GM18951 (cell line): ENCODE measurements around the gene MYO19.

ENCODE experiments used
- POLR2A ChIP-seq: IDR thresholded peaks from 4 replicates; pipeline ENCODE4 v1.6.1; 2011; ENCODE audit warnings: mild to moderate bottlenecking; ENCODE audit not compliant: insufficient read length, insufficient read depth; ENCODE audit errors: extremely low read depth
- in situ Hi-C: fragments of 300-500 bp; cut with MboI; formaldehyde crosslinking; loops from one replicate; pipeline ENCODE4 v1.12.0; 2022; ENCODE audit warnings: low sequenced_read_pairs, mixed read lengths, inconsistent platforms; ENCODE audit not compliant: unreplicated experiment

The MYO19 gene, protein sequence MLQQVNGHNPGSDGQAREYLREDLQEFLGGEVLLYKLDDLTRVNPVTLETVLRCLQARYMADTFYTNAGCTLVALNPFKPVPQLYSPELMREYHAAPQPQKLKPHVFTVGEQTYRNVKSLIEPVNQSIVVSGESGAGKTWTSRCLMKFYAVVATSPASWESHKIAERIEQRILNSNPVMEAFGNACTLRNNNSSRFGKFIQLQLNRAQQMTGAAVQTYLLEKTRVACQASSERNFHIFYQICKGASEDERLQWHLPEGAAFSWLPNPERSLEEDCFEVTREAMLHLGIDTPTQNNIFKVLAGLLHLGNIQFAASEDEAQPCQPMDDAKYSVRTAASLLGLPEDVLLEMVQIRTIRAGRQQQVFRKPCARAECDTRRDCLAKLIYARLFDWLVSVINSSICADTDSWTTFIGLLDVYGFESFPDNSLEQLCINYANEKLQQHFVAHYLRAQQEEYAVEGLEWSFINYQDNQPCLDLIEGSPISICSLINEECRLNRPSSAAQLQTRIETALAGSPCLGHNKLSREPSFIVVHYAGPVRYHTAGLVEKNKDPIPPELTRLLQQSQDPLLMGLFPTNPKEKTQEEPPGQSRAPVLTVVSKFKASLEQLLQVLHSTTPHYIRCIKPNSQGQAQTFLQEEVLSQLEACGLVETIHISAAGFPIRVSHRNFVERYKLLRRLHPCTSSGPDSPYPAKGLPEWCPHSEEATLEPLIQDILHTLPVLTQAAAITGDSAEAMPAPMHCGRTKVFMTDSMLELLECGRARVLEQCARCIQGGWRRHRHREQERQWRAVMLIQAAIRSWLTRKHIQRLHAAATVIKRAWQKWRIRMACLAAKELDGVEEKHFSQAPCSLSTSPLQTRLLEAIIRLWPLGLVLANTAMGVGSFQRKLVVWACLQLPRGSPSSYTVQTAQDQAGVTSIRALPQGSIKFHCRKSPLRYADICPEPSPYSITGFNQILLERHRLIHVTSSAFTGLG

GRCh38 chr17:36534840-36535668 lies at the start of gene MYO19, which contains the start of gene PIGW:
MYO19 (minus strand) TSS chr17:36534868; CDS start chr17:36532538, 2,330 bp downstream.
PIGW (plus strand) TSS chr17:36534987; CDS start chr17:36537102, 2,115 bp downstream.
- in situ Hi-C loops = no loop called here
- TF ChIP-seq POLR2A = peak; percentile 92

GRCh38 chr17:36583787-36584186 lies 49.1 kb upstream of the MYO19 start:
- in situ Hi-C loops = no loop called here
- TF ChIP-seq POLR2A = no peak

- in situ Hi-C loops = no loop called here
- no peak for TF ChIP-seq POLR2A
These were observed 44.0 kb upstream of the MYO19 start for GRCh38 chr17:36578671-36579070.

DNA sequence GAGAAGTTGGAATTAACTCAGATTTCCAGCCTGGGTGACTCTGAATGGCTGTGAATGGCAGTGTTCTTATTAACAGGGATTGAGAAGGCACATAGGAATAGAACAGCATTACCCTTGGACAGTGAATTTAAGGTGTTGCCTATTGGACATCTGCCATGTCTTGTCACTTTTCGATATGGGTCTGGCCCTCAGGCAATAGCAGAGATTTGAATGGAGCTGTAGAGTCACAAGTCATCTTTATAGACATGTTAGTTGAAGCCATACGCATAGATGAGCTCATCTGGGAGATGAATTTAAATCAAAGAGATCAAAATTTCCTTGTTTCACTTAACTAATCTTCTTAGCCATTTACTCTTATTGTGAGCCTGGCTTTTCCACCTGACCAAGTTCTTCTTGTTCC lies 42.1 kb upstream of the MYO19 start:
- no peak for TF ChIP-seq POLR2A
- in situ Hi-C loops = no loop called here

GRCh38 chr17:36575028-36575427 lies 40.4 kb upstream of the MYO19 start:
- in situ Hi-C loops = no loop called here
- no peak for TF ChIP-seq POLR2A

GRCh38 chr17:36566081-36566480 lies 31.4 kb upstream of the MYO19 start:
- in situ Hi-C loops = no loop called here
- TF ChIP-seq POLR2A = no peak

GRCh38 chr17:36553459-36553858 lies 18.8 kb upstream of the MYO19 start:
- no peak for TF ChIP-seq POLR2A
- in situ Hi-C loops = no loop called here

GRCh38 chr17:36550491-36551417 lies 16.1 kb upstream of the MYO19 start:
- no peak for TF ChIP-seq POLR2A
- in situ Hi-C loops = no loop called here

DNA sequence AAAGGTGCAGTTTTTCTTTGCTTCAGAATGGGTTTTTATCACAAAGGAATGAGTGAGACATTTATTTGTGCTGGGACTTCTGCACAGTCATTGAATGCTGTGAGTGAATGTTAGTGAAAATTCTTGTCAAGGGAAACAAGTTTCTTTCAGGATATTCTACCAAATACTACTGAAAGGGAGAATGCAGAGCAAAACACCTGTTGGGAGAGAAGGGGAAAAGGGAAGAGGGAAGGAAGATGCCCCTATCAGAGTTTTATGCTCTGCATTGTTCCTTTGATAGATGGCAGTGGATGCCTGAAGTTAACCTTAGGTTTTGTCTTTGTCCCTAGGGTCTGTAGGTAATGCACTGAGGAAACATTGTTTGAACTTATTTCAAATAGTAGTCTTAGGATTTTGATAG lies 13.1 kb upstream of the MYO19 start:
- in situ Hi-C loops = no loop called here
- TF ChIP-seq POLR2A = no peak

DNA sequence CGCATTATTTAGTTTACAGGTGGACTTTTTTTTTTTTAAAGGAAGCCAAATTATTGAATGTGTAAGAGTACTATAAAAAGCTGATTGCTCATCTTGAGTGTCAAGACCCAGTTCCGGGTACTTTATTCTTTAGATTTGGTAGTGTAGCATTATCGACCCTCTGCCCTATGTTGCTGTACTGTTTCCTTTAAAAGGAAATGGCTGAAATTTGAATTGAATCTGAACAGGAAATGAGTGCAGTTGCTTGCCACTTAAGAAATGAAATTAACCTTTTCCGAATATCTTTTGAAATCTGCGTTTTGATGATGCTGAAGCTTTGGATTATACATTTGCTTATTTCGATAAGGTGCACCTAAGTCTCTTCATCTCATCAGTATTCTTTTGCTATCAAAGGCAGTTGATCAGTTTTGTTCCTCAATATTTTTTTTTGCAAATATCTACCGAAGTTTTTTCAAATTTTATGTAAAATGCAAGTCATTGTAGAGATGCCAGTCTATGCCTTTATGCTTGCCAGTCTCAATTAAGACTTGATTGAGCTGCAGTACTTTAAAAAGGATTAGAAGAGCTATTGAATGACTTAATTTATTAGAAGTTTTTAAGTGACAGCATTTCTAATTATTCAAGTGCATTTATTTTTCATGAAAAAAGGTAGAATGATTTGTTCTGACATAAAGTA lies 11.9 kb upstream of the MYO19 start:
- TF ChIP-seq POLR2A = no peak
- in situ Hi-C loops = no loop called here

DNA sequence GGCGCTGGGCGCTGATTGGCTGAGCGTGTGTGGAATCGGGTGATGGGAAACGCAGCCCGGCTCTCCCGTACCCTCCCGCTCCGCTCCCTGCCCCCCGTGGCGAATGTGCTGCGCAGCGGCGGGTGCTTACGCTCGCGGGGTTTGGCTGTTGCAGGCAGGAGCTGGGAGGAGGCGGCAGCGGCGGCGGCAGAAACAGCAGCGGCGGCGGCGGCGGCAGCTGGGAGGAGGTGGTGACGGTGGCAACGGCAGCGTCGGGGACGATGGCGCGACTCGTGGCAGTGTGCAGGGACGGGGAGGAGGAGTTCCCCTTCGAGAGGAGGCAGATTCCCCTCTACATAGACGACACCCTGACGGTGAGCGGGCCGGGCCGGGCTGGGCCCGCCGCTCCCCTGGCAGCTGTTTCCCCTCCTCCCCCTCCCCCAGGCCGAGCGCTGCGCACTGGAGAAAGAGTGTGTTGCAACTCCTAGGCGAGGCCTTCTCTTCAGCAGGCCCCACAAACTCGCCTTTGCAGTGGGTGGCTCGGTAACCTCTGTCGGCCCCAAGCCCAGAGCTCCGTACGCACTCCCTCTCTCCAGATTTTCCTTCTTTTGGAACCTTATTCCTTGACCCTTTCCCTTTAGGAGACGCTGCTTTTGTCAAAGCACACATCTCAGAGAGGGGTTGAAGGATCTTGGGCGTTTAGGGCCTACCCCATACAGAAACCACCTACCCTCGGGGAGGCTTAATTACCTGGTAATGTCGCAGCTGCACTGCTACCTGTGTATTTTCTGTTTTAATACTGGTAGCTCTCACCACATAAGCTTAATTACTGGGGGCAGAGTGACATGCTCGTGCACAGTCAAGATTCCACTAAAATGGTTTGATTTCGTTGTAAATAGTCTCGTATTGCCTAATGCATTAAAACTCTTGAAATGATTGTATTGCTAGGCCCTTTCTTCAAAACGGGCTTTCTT lies 11.1 kb upstream of the MYO19 start:
- TF ChIP-seq POLR2A = peak; percentile 58
- in situ Hi-C loops = no loop called here
